GM12891 (cell line): ENCODE data around the gene PPP2R2D.

ENCODE experiments used
- POLR2A ChIP-seq: IDR thresholded peaks from 2 replicates; pipeline ENCODE4 v1.6.1; 2011; ENCODE audit warnings: low read depth, low read length, control low read depth
- TAF1 ChIP-seq: IDR thresholded peaks from 2 replicates; pipeline ENCODE4 v1.6.1; 2011; ENCODE audit warnings: low read depth, low read length, control low read depth

DNA sequence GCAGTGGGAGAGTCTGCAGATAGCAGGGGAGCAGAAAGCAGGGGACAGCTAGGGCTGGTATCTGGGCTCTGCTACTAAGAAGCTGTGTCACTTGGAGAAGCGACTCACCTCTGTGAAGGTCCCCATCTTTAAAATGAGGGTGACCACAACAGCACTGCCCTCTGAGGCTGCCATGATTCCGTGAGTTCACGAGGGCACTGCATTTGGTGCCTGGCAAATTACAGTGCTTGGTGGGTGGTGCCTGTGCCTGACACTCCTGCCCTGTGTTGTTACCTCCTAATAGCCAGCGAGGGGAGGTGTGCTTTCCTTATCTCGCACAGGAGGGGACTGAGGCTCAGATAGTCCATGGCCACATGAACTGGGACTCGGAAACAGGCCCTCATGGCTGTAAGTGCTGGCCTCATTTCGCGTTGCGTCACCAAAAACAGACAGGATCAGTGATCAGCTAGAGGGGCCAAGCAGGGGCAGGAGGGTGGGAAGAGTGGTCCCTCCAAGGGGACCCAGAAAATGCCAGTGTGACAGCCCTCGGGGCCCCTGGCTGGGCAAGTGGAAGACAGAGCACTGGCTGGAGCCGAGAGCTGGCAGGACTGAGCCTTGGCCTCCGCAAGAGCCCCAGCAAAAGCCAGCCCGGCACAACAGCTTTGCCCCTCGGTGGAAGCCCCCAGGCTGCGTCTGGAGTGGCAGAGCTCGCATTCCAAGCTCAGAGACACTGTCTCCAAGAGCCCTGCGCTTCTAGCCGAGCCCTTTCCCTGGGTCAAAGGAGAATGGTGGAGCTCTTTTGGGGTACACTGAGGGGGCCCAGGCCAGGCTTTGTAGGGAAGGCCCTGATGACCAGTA, 98.3 kb downstream of the PPP2R2D start:
- TF ChIP-seq POLR2A (no peak), TAF1 (no peak)
